K562 (cell line): ENCODE data around the gene CENPU. TPM values are rescaled to one million over a fixed set of nuclear protein-coding genes. Genes with fewer than 3 reads are reported as not detected.
A peak's percentile ranks its signal among the peaks of the same experiment; 100 is the strongest.

Source experiments
- ATAC-seq: fragments of 200-7000 bp; cut with Tn5 transposase; 3 replicates; pipeline ENCODE4 v1.9.1; 2020; ENCODE audit warnings: moderate library complexity
- BruUV-seq: library from RNA; stranded (reverse); fragments of 400-500 nt; replicated peaks from 2 replicates; lab custom pipeline; 2021; lab: Mats Ljungman, UMichigan
- CTCF ChIA-PET: fragments of 300-600 bp; formaldehyde crosslinking; extraction: SDS; loops from one replicate; lab custom pipeline; 2021; ENCODE audit warnings: low intra/inter-chr PET ratio; lab: Yijun Ruan, JAX
- POLR2A ChIA-PET: fragments of 300-600, 350-650 bp; sonication (Branson Sonifier 250); formaldehyde crosslinking; extraction: SDS; loops from one replicate; lab custom pipeline; 2021; ENCODE audit warnings: antibody characterized with exemption, inconsistent platforms; lab: Yijun Ruan, JAX
- DNase-seq, 4 experiments: peaks; one replicate each; pipeline versions ENCODE4 v3.0.0 to v3.0.0-alpha.2; 2011 to 2018; ENCODE audit warnings: low spot score in 3 of 4, mixed read lengths in 3 of 4; ENCODE audit errors: extremely low read depth in 1 of 4
- FAIRE-seq: peaks from 2 replicates; lab custom pipeline; 2011; peaks lifted over from hg19 to GRCh38; lab: Jason Lieb, UNC
- H2AFZ ChIP-seq: 2 replicates; pipeline ENCODE4 v1.6.0; 2011; ENCODE audit warnings: low read depth, low read length, control low read depth, inconsistent platforms
- H3K27ac ChIP-seq: fragments of 200-600 bp; 3 replicates; pipeline ENCODE4 v1.8.0; 2011; ENCODE audit warnings: low read depth, mild to moderate bottlenecking, control low read depth, inconsistent platforms, low read length, moderate library complexity, mixed read lengths; ENCODE audit errors: extremely low read depth
- H3K27me3 ChIP-seq, 2 experiments: fragments of 300-600 bp in 1 of 2; 2 replicates in 1 of 2; 3 replicates in 1 of 2; pipeline versions ENCODE4 v1.6.0 to v1.8.0; 2011; ENCODE audit warnings: inconsistent platforms in 2 of 2, low read length in 2 of 2, mild to moderate bottlenecking in 1 of 2, mixed read lengths in 1 of 2, moderate library complexity in 1 of 2; ENCODE audit not compliant: control insufficient read depth in 2 of 2, insufficient read depth in 2 of 2
- H3K36me3 ChIP-seq: fragments of 300-600 bp; 3 replicates; pipeline ENCODE4 v1.8.0; 2011; ENCODE audit warnings: mild to moderate bottlenecking, low read length, inconsistent platforms; ENCODE audit not compliant: control insufficient read depth, insufficient read depth
- H3K4me1 ChIP-seq, 2 experiments: fragments of 200-600 bp in 1 of 2; replicated peaks in 1 of 2; 2 replicates in 1 of 2; 3 replicates in 1 of 2; pipeline versions ENCODE4 v1.5.1 to v1.8.0; 2011; ENCODE audit warnings: inconsistent platforms in 2 of 2, low read length in 2 of 2, mild to moderate bottlenecking in 1 of 2, mixed read lengths in 1 of 2, moderate library complexity in 1 of 2; ENCODE audit not compliant: control insufficient read depth in 2 of 2, insufficient read depth in 2 of 2
- H3K4me2 ChIP-seq: 2 replicates; pipeline ENCODE4 v1.6.1; 2011; ENCODE audit warnings: low read length, control low read depth, inconsistent platforms, mixed read lengths; ENCODE audit not compliant: insufficient read depth
- H3K4me3 ChIP-seq: fragments of 200-600 bp; sonication (generic), shearing (Covaris generic); 2 replicates; pipeline ENCODE4 v1.5.1; 2016; ENCODE audit warnings: control low read depth, inconsistent platforms
- H3K79me2 ChIP-seq: fragments of 200-600 bp; 3 replicates; pipeline ENCODE4 v1.8.0; 2011; ENCODE audit warnings: low read length, inconsistent platforms; ENCODE audit not compliant: control insufficient read depth, insufficient read depth
- H3K9ac ChIP-seq, 2 experiments: 2 replicates each; pipeline versions ENCODE4 v1.6.0 to v1.6.1; 2011; ENCODE audit warnings: low read depth in 2 of 2, low read length in 2 of 2, control low read depth in 1 of 2, inconsistent platforms in 1 of 2, mild to moderate bottlenecking in 1 of 2, mixed read lengths in 1 of 2; ENCODE audit not compliant: insufficient read depth in 1 of 2
- H3K9me1 ChIP-seq: one replicate; pipeline ENCODE4 v1.6.0; 2011; ENCODE audit warnings: inconsistent platforms, mild to moderate bottlenecking, low read length, moderate library complexity; ENCODE audit not compliant: control insufficient read depth, insufficient read depth
- H3K9me3 ChIP-seq: replicated peaks from 2 replicates; pipeline ENCODE4 v1.5.1; 2011; ENCODE audit warnings: low read depth, low read length, inconsistent platforms; ENCODE audit not compliant: control insufficient read depth, insufficient read depth
- H4K20me1 ChIP-seq: replicated peaks from 2 replicates; pipeline ENCODE4 v1.6.1; 2011; ENCODE audit warnings: low read length, inconsistent platforms, mixed read lengths; ENCODE audit not compliant: control insufficient read depth, insufficient read depth
- HDAC2 ChIP-seq: fragments of 450-650 bp; IDR thresholded peaks from 2 replicates; pipeline ENCODE4 v1.6.1; 2016; ENCODE audit warnings: mild to moderate bottlenecking
- HLTF ChIP-seq: fragments of 450-650 bp; IDR thresholded peaks from 2 replicates; pipeline ENCODE4 v1.6.1; 2016
- KAT7 ChIP-seq: sonication (generic); formaldehyde crosslinking; IDR thresholded peaks from 2 replicates; pipeline ENCODE4 v1.8.0; 2022; ENCODE audit warnings: missing genetic modification reagents, mild to moderate bottlenecking, borderline replicate concordance
- KDM4B ChIP-seq, 2 experiments: fragments of 450-650 bp in 1 of 2; sonication (generic) in 1 of 2; IDR thresholded peaks; 2 replicates each; pipeline ENCODE4 v1.6.1; 2016 to 2017; ENCODE audit warnings: borderline replicate concordance in 2 of 2, antibody characterized with exemption in 1 of 2, low read depth in 1 of 2, mild to moderate bottlenecking in 1 of 2
- NR2C2 ChIP-seq, 2 experiments: fragments of 200-800 bp in 1 of 2; sonication (Bioruptor generic) in 1 of 2; sonication (generic) in 1 of 2; formaldehyde crosslinking in 1 of 2; IDR thresholded peaks; 2 replicates each; pipeline versions ENCODE4 v1.6.1 to v1.8.0; 2016 to 2022; ENCODE audit warnings: mild to moderate bottlenecking in 1 of 2, missing compliant biosample characterization in 1 of 2, missing genetic modification characterization in 1 of 2, missing genetic modification reagents in 1 of 2
- STAG1 ChIP-seq: sonication (generic); formaldehyde crosslinking; IDR thresholded peaks from 2 replicates; pipeline ENCODE4 v1.5.0; 2020; ENCODE audit warnings: missing genetic modification reagents, borderline replicate concordance
- U2AF1 ChIP-seq: fragments of 200-400 bp; formaldehyde crosslinking; optimal IDR thresholded peaks from 2 replicates; pipeline ENCODE3; 2017; ENCODE audit warnings: mild to moderate bottlenecking, low read depth, low read length, moderate library complexity
- ZNF436 ChIP-seq: fragments of 250-450, 450-650 bp; sonication (Bioruptor Pico); formaldehyde crosslinking; IDR thresholded peaks from 2 replicates; pipeline ENCODE4 v1.7.0; 2020; ENCODE audit warnings: mild to moderate bottlenecking
- WGBS: fragments of 100-300 bp; shearing (Covaris generic); methylation state at CpG from one replicate; pipeline ENCODE4 v1.1.6; 2016; ENCODE audit warnings: low coverage, mixed read lengths; ENCODE audit not compliant: insufficient coverage; ENCODE audit errors: missing lambda C conversion rate; 5-methylcytosine and 5-hydroxymethylcytosine counted together
- in situ Hi-C: fragments of 300-500 bp; cut with MboI; formaldehyde crosslinking; loops from 4 replicates; pipeline ENCODE4 v1.15.0; 2018; ENCODE audit warnings: inconsistent platforms, mixed read lengths
- intact Hi-C: fragments of 100-400 bp; cut with micrococcal nuclease; formaldehyde crosslinking; loops from 2 replicates; pipeline ENCODE4 v1.14.2; 2022
- polyA plus RNA-seq, 8 experiments: library from polyadenylated mRNA; depleted of rRNA in 4 of 8; stranded (reverse) in 5 of 8; unstranded in 3 of 8; fragments of >200 nt; fragmentation: Nextera tagmentation in 2 of 8; fragmentation: Illumina TruSeq in 1 of 8; extraction: Ambion mirVana in 2 of 8; extraction: Trizol in 1 of 8; gene quantifications; 2 replicates each; pipeline versions ENCODE4 v1.2.1 to v1.2.3, GENCODE V29; 2011 to 2014; ENCODE audit warnings: inconsistent platforms in 1 of 8, missing spikeins in 1 of 8
- total RNA-seq, 7 experiments: library from RNA; depleted of rRNA in 6 of 7; stranded (reverse); fragments of >200 nt in 6 of 7; fragmentation: Illumina TruSeq in 2 of 7; extraction: Trizol in 2 of 7; gene quantifications; 2 replicates each; pipeline versions ENCODE4 v1.2.1 to v1.2.3, GENCODE V29; 2011 to 2021; ENCODE audit warnings: low replicate concordance in 1 of 7
- TF ChIP-seq, protein P1 (sequence below): sonication (generic); formaldehyde crosslinking; IDR thresholded peaks from 2 replicates; pipeline ENCODE4 v1.8.0; 2022; ENCODE audit warnings: mild to moderate bottlenecking, missing genetic modification reagents, borderline replicate concordance

The CENPU gene
- total and polyA plus RNA-seq, 9 of the 15 experiments (the other 6 are each of a cell fraction or from before 2014, with no cell fraction given): 39.4 to 98.7 (median 84.3) TPM

DNA sequence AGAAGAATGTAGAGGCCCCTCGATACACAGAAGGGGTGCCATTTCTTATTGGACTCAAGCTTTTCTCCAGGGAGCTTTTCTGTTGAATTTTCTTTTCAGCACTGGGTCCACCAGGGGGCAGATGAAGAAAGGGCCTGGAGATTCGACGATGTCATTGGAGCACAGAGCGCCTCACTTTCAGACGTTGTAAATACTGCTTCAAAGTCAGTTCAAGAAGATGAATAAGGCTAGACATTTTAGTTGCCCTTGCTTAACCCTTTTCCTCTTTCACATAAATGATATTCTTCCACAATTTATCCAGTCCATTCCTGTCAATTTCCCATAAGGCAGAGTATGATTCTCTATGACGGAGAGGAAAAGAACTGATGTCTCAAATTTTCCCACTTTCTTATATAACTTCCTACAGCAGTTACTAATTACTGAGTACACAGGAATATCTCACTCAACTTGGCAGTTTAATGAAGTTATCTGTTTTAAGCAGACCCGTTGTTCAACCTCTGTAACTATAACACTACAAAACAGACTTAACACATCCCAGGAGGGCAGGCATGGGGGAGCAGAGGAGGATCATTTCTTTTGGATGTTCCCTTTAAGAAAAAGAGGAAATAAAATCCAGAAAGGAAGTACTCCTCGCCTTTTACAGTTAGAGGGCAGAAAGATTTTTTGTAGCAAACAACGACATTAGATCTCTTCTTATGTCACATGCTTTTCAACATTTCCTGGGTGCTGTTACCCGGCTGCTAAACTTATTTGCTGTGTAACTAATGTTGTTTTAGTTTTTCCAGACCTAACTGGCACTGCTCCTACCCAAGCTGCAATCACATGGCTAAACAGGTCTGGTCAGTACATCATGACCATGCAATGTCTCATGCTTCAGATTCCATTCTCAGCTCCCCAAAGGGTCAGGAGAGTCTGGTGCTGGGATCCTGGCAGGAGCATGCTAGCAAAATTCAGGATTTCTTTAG, 12.2 kb upstream of the CENPU start:
- Histone ChIP-seq H3K4me3 (no peak overlapping the region), H3K9me3 (no peaks in the 10 kb centered on the region; the same call in 1 of the 2 replicates), H3K4me2 (no peak overlapping the region; the same call in 1 of the 2 replicates), H3K9me1 (no peaks in the 10 kb centered on the region), H3K79me2 (no peaks in the 10 kb centered on the region), H3K4me1 (peaks cover 18 to 20% of the 10 kb centered on the region in 2 experiments), H4K20me1 (no peaks in the 10 kb centered on the region), H2AFZ (peak overlapping the region; percentile 67), H3K9ac (peak overlapping the region in 1 of 2 experiments; percentile 7; a peak in 1 of 4 replicates), H3K36me3 (no peaks in the 10 kb centered on the region), H3K27me3 (no peaks in the 10 kb centered on the region), H3K27ac (peak overlapping the region; percentile 6; the same call in 1 of the 3 replicates)
- FAIRE-seq (peak; percentile 87), ATAC-seq (peak; percentile 86), DNase-seq (peak; percentile 68 to 83 (median 74))
- WGBS: 18% methylated on average over 10 of the region's 10 CpGs
- BruUV-seq: no TSS peak
- in situ Hi-C loops (loop anchor here (10.0 kb wide), 1 partner anchor 229 kb away; no protein-coding TSS in a partner anchor), intact Hi-C loops (loop anchor here (1.0 to 5.0 kb wide), 6 partner anchors 74 to 388 kb away; no protein-coding TSS in a partner anchor)
- POLR2A ChIA-PET: interaction anchor here (0.6 to 1.0 kb wide), 3 partner anchors 12 to 892 kb away, joined by 3 to 5 read pairs (median 3); no protein-coding TSS in a partner anchor
- CTCF ChIA-PET: interaction anchor here (0.6 to 1.4 kb wide), 4 partner anchors 98 to 294 kb away, joined by 3 to 6 read pairs (median 3); no protein-coding TSS in a partner anchor
- TF ChIP-seq HDAC2 (no peak), ZNF436 (no peak), KAT7 (CRISPR knock-in tag) (0 out of 2 replicates have a peak, but pooled peaks have one; percentile 4), HLTF (no peak), NR2C2 (CRISPR knock-in tag; IDR thresholded peaks at IDR 0.05) (no peak), NR2C2 (tag; IDR thresholded peaks at IDR 0.05) (peak; percentile 9; the same call in 1 of the 2 replicates), KDM4B (IDR thresholded peaks at IDR 0.05; ENCODE audit: borderline replicate concordance in 2 of 2, low read depth in 1 of 2) (no peak), U2AF1 (no peak), STAG1 (CRISPR knock-in tag) (no peak; the same call in 1 of the 2 replicates)
- TF ChIP-seq, protein P1, sequence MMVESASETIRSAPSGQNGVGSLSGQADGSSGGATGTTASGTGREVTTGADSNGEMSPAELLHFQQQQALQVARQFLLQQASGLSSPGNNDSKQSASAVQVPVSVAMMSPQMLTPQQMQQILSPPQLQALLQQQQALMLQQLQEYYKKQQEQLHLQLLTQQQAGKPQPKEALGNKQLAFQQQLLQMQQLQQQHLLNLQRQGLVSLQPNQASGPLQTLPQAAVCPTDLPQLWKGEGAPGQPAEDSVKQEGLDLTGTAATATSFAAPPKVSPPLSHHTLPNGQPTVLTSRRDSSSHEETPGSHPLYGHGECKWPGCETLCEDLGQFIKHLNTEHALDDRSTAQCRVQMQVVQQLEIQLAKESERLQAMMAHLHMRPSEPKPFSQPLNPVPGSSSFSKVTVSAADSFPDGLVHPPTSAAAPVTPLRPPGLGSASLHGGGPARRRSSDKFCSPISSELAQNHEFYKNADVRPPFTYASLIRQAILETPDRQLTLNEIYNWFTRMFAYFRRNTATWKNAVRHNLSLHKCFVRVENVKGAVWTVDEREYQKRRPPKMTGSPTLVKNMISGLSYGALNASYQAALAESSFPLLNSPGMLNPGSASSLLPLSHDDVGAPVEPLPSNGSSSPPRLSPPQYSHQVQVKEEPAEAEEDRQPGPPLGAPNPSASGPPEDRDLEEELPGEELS (CRISPR knock-in tag): no peak
